ENCODE measurements around the gene SGMS1.

DNA sequence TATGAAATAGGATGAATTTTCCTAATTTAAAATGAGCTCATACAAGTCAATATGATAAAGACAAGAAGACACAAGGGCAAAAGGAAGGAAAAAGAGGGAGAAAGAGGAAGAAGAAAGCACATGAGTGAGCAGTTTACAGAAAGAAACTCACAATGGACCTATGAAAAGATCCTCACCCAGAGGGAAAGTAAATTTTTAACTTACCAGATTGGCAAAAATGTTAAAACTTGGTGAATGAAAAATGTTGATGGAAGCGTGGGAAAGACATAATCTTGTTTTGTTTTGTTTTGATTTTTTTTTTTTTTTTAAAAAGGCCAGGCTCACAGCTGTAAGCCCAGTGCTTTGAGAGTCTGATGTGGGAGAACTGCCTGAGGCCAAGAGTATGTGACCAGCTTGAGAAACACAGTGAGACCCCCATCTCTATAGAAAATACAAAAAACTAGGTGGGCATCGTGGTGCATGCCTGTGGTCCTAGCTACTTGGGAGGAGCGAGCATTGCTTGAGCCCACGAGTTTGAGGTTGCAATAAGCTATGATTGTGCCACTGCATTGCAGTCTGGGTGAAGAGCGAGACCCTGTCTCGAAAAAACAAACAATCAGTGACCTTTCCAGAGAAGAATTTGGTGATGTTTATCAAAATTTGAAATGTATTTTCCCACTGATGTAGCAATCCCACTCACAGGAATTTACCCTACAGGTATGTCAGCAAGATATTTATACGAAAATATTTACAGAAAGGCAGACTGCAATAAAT, 219.6 kb downstream of the SGMS1 start:
- TF ChIP-seq, protein P1, sequence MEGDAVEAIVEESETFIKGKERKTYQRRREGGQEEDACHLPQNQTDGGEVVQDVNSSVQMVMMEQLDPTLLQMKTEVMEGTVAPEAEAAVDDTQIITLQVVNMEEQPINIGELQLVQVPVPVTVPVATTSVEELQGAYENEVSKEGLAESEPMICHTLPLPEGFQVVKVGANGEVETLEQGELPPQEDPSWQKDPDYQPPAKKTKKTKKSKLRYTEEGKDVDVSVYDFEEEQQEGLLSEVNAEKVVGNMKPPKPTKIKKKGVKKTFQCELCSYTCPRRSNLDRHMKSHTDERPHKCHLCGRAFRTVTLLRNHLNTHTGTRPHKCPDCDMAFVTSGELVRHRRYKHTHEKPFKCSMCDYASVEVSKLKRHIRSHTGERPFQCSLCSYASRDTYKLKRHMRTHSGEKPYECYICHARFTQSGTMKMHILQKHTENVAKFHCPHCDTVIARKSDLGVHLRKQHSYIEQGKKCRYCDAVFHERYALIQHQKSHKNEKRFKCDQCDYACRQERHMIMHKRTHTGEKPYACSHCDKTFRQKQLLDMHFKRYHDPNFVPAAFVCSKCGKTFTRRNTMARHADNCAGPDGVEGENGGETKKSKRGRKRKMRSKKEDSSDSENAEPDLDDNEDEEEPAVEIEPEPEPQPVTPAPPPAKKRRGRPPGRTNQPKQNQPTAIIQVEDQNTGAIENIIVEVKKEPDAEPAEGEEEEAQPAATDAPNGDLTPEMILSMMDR (optimal IDR thresholded peaks at IDR 0.05 in 1 of 3, IDR thresholded peaks at IDR 0.05 in 1 of 3, conservative IDR thresholded peaks at IDR 0.05 in 1 of 3; ENCODE audit: extremely low read depth in 1 of 3, insufficient read depth in 2 of 3, low read length in 3 of 3): no peak
- no peak for TF ChIP-seq EZH2 (IDR thresholded peaks at IDR 0.05; ENCODE audit: low read length)
